ENCODE results near the gene CNTNAP5.

CNTNAP5 gene

DNA sequence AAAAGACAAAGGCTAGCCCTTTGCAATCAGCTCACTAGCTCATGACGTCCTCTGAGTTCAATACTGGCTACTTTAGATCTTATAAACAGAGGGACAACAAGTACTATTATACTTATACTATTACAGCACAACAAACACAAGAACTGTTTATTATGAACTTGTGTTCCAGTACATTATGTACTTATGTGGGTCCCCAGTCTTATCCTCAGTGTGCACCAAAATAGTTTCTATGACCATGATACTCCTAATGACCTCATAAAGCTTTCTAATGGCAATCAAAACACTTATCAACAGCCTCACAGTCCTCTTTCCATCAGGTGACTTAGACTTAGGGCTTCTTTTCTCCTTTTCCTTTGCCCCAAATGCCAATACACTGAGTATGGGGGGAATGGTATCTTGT, 614.4 kb downstream of the CNTNAP5 start:
- DNase-seq: no peak

DNA sequence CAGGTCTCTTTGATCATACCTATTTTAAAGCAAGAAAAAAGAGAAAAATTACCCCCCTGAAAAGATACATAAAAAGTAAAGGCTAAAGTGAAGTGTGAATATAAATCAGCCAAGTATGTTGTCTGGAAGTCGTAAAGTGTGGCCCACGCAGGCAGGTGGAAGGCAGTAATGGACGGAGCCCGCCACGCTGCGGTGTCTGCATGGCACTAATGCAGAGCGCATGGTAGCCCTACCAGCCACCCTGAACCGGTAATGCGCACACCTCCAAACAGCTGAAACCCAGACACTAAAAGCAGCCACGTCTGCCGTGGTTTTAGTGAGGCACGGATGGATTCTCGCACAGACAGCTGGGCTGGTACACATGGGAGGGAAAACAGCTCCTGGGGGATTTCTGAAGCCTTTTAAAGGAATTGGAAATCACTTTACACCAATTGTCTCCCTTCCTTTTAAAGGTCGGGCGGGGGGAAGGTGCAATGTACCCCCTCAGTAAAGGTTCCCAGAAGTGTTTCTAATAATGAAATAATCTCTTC, 615.2 kb downstream of the CNTNAP5 start:
- no peak for DNase-seq

- no peak for DNase-seq
These were observed 621.2 kb downstream of the CNTNAP5 start for GRCh38 chr2:124646166-124646815.

- DNase-seq: no peak
These were observed 622.2 kb downstream of the CNTNAP5 start for GRCh38 chr2:124647245-124647644.

DNA sequence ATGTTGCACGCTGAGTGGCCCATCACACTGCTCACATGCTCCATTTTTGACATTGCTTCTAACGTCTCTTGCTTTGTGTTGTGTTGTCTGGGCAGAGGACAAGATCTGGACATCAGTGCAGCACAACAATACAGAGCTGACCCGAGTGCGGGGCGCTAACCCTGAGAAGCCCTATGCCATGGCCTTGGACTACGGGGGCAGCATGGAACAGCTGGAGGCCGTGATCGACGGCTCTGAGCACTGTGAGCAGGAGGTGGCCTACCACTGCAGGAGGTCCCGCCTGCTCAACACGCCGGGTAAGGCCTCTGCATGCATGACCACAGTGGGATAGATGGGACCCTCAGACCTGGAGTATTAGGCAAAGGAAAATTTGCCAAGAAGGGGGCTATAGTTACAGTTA, 622.6 kb downstream of the CNTNAP5 start:
- no peak for DNase-seq

GRCh38 chr2:124649001-124649400, 623.9 kb downstream of the CNTNAP5 start:
- DNase-seq: no peak

GRCh38 chr2:124652099-124652498, 627.0 kb downstream of the CNTNAP5 start:
- DNase-seq: no peak

DNA sequence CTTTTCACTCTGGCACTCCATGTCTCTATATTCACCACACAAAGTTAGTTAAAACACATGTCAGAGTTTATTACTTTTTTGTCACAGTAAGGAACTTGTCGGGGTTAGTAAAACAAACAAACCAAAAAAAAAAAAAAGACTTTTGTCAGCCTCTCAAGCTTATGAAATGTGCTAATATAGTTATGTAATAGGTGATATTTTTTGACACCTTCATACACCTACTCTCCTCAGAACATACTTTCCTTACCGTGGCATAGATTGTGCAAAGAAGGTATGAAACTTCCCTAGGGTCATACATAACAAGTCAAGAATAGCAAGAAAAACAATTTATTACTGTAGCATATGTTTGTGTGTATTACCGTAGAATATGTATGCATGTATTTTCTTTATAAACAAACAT, 633.3 kb downstream of the CNTNAP5 start:
- no peak for DNase-seq

- DNase-seq: no peak
These were observed 636.5 kb downstream of the CNTNAP5 start for GRCh38 chr2:124661558-124661957.

GRCh38 chr2:124662946-124663644, 638.0 kb downstream of the CNTNAP5 start:
- no peak for DNase-seq

DNA sequence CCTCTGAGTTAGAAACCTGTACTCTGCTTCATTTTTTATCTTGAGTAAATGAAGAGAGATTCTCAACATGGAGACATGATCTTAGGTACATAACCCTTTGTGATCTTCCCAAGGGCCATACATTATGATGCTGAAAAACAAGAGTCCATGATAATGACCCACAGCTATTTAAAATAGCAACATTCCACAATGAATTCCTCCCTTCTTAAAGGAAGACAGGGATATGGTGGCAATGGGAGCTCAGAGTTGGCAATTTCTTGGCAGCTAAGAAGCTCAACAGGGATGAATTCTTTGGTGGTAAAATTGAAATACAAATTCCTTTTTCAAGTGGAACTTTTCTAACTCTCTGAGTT, 638.5 kb downstream of the CNTNAP5 start:
- no peak for DNase-seq

GRCh38 chr2:124664363-124664762, 639.3 kb downstream of the CNTNAP5 start:
- DNase-seq: no peak

DNA sequence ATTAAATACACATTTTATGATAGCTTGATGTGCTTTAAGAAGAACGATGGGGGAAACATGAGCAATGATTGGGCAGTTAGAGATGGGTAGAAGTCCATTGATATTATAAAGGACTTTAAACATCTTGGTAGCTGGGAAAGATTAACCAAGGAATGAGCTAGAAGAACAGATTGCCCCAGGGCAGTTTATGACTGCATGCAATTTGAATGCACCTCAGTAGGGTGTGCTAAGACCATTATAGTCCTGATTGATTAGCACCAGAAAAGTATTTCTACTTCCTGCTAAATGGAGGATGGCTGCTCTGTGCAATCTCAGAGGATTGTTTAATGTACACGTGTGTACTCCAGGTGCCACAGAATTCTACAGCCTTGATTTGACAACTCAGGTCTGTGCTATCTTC, 641.9 kb downstream of the CNTNAP5 start:
- DNase-seq: no peak

- no peak for DNase-seq
These were observed 643.1 kb downstream of the CNTNAP5 start for GRCh38 chr2:124668161-124668560.

GRCh38 chr2:124670187-124670586, 645.1 kb downstream of the CNTNAP5 start:
- DNase-seq: no peak

DNA sequence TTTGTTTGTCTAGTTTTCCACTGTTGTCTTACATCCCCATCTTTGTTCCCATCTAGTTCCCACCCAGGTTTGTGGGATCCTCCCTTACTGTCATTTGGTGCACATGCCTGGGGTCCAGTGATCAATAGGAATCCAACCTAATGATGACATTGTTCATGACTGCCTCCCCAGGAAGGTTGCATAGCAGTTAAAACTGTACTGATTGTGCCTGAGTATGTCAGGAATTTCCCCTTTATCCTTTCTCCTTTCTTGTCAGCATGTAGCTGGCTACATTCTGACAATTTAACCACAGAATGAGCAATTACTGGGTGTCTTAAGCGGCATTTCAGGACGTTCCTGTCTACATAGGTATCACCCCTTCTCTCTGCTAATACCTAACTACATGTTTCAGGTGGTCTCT, 653.0 kb downstream of the CNTNAP5 start:
- DNase-seq: no peak

DNA sequence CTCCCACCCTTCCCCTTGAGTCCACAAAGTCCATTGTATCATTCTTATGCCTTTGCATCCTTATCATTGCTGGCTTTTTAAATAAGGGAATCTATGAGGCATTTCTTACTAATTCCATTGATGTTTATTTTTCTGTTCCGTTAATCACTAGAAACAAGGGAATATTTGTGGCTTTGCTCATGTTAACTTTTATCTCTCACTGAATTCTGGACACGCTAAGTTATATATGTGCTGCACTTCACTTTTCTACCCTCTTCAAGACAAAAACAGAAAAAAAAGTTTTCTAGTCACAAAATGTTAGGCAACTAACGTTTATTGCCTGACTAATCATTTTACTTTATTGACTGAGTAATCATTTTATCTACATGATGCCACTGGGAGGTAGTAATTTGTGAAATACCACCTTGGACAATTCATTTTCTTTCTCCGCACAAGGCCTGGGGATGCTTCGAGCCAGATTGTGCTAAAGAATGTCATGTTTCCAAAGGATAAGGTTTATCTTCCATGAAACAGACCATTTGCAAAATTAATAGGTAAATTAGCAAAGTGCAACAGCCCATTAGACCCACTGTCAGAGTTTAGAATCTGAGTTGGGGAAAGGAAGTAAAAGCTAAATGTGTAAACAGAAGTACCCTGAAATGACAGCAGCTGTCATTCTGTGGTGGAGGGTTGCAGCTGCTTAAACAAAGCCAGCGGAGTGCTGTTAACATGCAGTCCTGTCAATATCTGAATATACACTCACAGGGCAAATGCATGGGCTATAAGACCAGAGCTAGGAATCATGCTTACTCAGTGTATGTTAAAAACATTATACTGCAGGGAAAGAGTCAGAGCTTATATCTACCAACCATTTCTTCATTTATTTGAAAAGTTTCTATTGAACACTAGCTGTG, 658.7 kb downstream of the CNTNAP5 start:
- no peak for DNase-seq

GRCh38 chr2:124689348-124689747, 664.3 kb downstream of the CNTNAP5 start:
- DNase-seq: no peak

- DNase-seq: no peak
These were observed 667.1 kb downstream of the CNTNAP5 start for GRCh38 chr2:124692216-124692615.

DNA sequence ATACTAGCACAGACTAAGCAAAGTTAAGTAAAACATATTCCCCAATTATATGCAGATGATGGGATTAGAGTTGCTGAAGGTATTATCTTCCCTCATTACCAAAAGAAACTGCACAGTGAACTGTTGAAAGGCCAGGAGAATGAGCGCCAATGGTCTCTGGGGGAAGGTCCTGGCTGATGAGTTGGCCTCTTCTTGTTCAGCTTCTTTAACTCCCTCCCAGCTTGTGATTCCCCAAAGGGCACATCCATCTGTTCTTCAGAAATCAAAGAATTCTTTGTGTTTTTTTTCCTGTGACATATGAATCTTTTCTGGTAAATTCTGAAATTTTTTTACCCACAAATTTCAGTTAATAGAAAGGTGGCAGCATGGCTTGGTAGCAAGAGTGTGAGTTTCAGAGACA, 667.6 kb downstream of the CNTNAP5 start:
- no peak for DNase-seq

DNA sequence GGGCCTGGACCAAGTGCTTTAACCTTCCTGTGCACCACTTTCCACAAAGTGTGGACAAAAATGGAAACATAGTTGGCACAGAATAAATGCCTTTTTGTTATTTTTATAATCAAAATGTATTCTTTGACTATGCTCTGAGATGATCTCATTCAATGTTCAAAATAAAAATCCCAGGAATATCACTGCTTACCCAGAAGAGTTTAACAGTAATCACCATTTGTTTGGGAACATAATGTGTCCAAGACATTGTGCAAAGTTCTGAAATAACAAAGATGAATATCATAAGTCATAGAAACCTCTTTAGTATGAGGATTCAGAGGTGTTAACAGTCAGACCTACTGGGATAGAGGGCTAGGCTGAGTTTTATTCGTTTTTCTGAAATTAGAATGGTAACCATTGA, 668.1 kb downstream of the CNTNAP5 start:
- DNase-seq: no peak

- DNase-seq: no peak
These were observed 674.0 kb downstream of the CNTNAP5 start for GRCh38 chr2:124698979-124699565.

- DNase-seq: no peak
These were observed 677.7 kb downstream of the CNTNAP5 start for GRCh38 chr2:124702777-124703176.
